Suprapubic skin (tissue), 4 donors: Measurements from ENCODE around the gene ARTN. TPM values are rescaled to one million over a fixed set of nuclear protein-coding genes. Genes with fewer than 3 reads are reported as not detected.

ENCODE experiments used
- DNase-seq, 2 donors: peaks; one replicate each; pipeline ENCODE4 v3.0.0-alpha.2; 2019; ENCODE audit warnings: low spot score in 2 of 2
- H3K27ac ChIP-seq: fragments of 200-600 bp; sonication (generic); one replicate; pipeline ENCODE4 v1.5.1; 2019
- H3K27me3 ChIP-seq: fragments of 200-600 bp; sonication (generic); one replicate; pipeline ENCODE4 v1.5.1; 2019
- H3K36me3 ChIP-seq: fragments of 200-600 bp; sonication (generic); one replicate; pipeline ENCODE4 v1.5.1; 2019
- H3K4me1 ChIP-seq: fragments of 200-600 bp; sonication (generic); one replicate; pipeline ENCODE4 v1.5.1; 2019
- H3K4me3 ChIP-seq: fragments of 200-600 bp; sonication (generic); one replicate; pipeline ENCODE4 v1.5.1; 2019; ENCODE audit warnings: mild to moderate bottlenecking
- H3K9me3 ChIP-seq: fragments of 200-600 bp; sonication (generic); one replicate; pipeline ENCODE4 v1.5.1; 2019
- EP300 ChIP-seq: sonication (generic); formaldehyde crosslinking; IDR thresholded peaks from one replicate; pipeline ENCODE4 v1.6.1; 2017; ENCODE audit warnings: antibody characterized with exemption
- POLR2A ChIP-seq, 2 donors: fragments of 450-650 bp; IDR thresholded peaks; one replicate each; pipeline ENCODE4 v1.6.1; 2017; ENCODE audit warnings: antibody characterized with exemption in 2 of 2, mild to moderate bottlenecking in 2 of 2, moderate library complexity in 2 of 2
- POLR2AphosphoS5 ChIP-seq, 3 donors: sonication (generic); formaldehyde crosslinking; IDR thresholded peaks; one replicate each; pipeline ENCODE4 v1.6.1; 2017; ENCODE audit warnings: antibody characterized with exemption in 3 of 3
- WGBS: methylation state at CpG from one replicate; pipeline ENCODE4 v1.1.5; 2018; 5-methylcytosine and 5-hydroxymethylcytosine counted together
- total RNA-seq, 4 donors: library from RNA; depleted of rRNA; stranded (reverse); fragments of >200 nt; gene quantifications; one replicate each; pipeline ENCODE4 v1.1.0, GENCODE V29; 2016
- TF ChIP-seq, protein P1 (sequence below), 2 donors: fragments of 200-600 bp in 1 of 2; fragments of 450-650 bp in 1 of 2; sonication (generic) in 1 of 2; IDR thresholded peaks; one replicate each; pipeline ENCODE4 v1.5.1; 2016 to 2019; ENCODE audit warnings: antibody characterized with exemption in 2 of 2, mild to moderate bottlenecking in 1 of 2, moderate library complexity in 1 of 2

Gene ARTN
- total RNA-seq, 4 donors from 2014 or later = 0.38 to 0.91 (median 0.72) TPM; not detected in 1

GRCh38 chr1:43898981-43899380 is 34.6 kb upstream of the ARTN start:
- no peak overlapping the region for H3K27ac ChIP-seq
- TF ChIP-seq EP300 = no peak
- TF ChIP-seq, protein P1, sequence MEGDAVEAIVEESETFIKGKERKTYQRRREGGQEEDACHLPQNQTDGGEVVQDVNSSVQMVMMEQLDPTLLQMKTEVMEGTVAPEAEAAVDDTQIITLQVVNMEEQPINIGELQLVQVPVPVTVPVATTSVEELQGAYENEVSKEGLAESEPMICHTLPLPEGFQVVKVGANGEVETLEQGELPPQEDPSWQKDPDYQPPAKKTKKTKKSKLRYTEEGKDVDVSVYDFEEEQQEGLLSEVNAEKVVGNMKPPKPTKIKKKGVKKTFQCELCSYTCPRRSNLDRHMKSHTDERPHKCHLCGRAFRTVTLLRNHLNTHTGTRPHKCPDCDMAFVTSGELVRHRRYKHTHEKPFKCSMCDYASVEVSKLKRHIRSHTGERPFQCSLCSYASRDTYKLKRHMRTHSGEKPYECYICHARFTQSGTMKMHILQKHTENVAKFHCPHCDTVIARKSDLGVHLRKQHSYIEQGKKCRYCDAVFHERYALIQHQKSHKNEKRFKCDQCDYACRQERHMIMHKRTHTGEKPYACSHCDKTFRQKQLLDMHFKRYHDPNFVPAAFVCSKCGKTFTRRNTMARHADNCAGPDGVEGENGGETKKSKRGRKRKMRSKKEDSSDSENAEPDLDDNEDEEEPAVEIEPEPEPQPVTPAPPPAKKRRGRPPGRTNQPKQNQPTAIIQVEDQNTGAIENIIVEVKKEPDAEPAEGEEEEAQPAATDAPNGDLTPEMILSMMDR (IDR thresholded peaks at IDR 0.05) = no peak
- TF ChIP-seq POLR2AphosphoS5 (IDR thresholded peaks at IDR 0.05) = no peak
- no peaks in the 10 kb centered on the region for H3K9me3 ChIP-seq
- 98% methylated on average over 11 of the region's 12 CpGs for WGBS
- H3K36me3 ChIP-seq = peaks cover 22% of the 10 kb centered on the region
- H3K4me3 ChIP-seq = no peak overlapping the region
- no peak for DNase-seq
- peaks cover 18% of the 10 kb centered on the region for H3K4me1 ChIP-seq
- H3K27me3 ChIP-seq = no peaks in the 10 kb centered on the region

GRCh38 chr1:43900386-43900785 is 33.2 kb upstream of the ARTN start:
- peaks cover 22% of the 10 kb centered on the region for H3K36me3 ChIP-seq
- no peak for DNase-seq
- no peak for TF ChIP-seq POLR2AphosphoS5 (IDR thresholded peaks at IDR 0.05)
- no peak for TF ChIP-seq POLR2A (IDR thresholded peaks at IDR 0.05)
- TF ChIP-seq, protein P1 (IDR thresholded peaks at IDR 0.05) = no peak
- no peak for TF ChIP-seq EP300
- 94% methylated on average over 3 of the region's 3 CpGs for WGBS
- H3K4me3 ChIP-seq = no peak overlapping the region
- no peaks in the 10 kb centered on the region for H3K27me3 ChIP-seq
- H3K9me3 ChIP-seq = no peaks in the 10 kb centered on the region
- H3K27ac ChIP-seq = no peak overlapping the region
- peaks cover 18% of the 10 kb centered on the region for H3K4me1 ChIP-seq

- Histone ChIP-seq H3K9me3 (no peaks in the 10 kb centered on the region), H3K4me1 (peaks cover 18% of the 10 kb centered on the region), H3K36me3 (peaks cover 22% of the 10 kb centered on the region), H3K27ac (peak overlapping the region; percentile 1), H3K4me3 (no peak overlapping the region), H3K27me3 (no peaks in the 10 kb centered on the region)
- TF ChIP-seq EP300 (no peak), POLR2A (IDR thresholded peaks at IDR 0.05) (no peak), POLR2AphosphoS5 (IDR thresholded peaks at IDR 0.05) (no peak)
- TF ChIP-seq, protein P1 (IDR thresholded peaks at IDR 0.05) = no peak
- WGBS = 64% methylated on average over 7 of the region's 7 CpGs
- no peak for DNase-seq
These were observed 32.2 kb upstream of the ARTN start for GRCh38 chr1:43901196-43901961.

GRCh38 chr1:43902058-43902831 is 31.4 kb upstream of the ARTN start:
- H3K9me3 ChIP-seq = no peaks in the 10 kb centered on the region
- H3K36me3 ChIP-seq = peaks cover 22% of the 10 kb centered on the region
- H3K27ac ChIP-seq = peak overlapping the region; percentile 1
- H3K4me1 ChIP-seq = peaks cover 18% of the 10 kb centered on the region
- H3K27me3 ChIP-seq = no peaks in the 10 kb centered on the region
- TF ChIP-seq POLR2A (IDR thresholded peaks at IDR 0.05) = no peak
- TF ChIP-seq EP300 = no peak
- TF ChIP-seq, protein P1 (IDR thresholded peaks at IDR 0.05) = no peak
- no peak for TF ChIP-seq POLR2AphosphoS5 (IDR thresholded peaks at IDR 0.05)
- 81% methylated on average over 4 of the region's 4 CpGs for WGBS
- H3K4me3 ChIP-seq = no peak overlapping the region
- no peak for DNase-seq
